K562 (cell line): ENCODE measurements around the gene PRKCQ. TPM values are rescaled to one million over a fixed set of nuclear protein-coding genes. Genes with fewer than 3 reads are reported as not detected.

ENCODE experiments used
- CBX8 ChIP-seq: fragments of 200-600 bp; sonication (generic); IDR thresholded peaks from 2 replicates; pipeline ENCODE4 v1.6.1; 2012; ENCODE audit warnings: borderline replicate concordance, mixed run types, low read depth, mild to moderate bottlenecking, moderate library complexity, mixed read lengths, low read length, control low read depth, inconsistent platforms; ENCODE audit not compliant: poor library complexity, severe bottlenecking; ENCODE audit errors: extremely low read depth
- ETS1 ChIP-seq: conservative IDR thresholded peaks from 2 replicates; pipeline ENCODE4 v1.6.1; 2011; ENCODE audit warnings: low read depth, mild to moderate bottlenecking, low read length; ENCODE audit not compliant: control insufficient read depth
- FOXP4 ChIP-seq: sonication (generic); formaldehyde crosslinking; IDR thresholded peaks from 2 replicates; pipeline ENCODE4 v1.8.0; 2022; ENCODE audit warnings: mild to moderate bottlenecking, missing genetic modification reagents, borderline replicate concordance
- GABPB2 ChIP-seq: fragments of 250-450 bp; sonication (Bioruptor Pico); conservative IDR thresholded peaks from 2 replicates; pipeline ENCODE4 v1.5.1; 2021; ENCODE audit warnings: mild to moderate bottlenecking
- GTF2A2 ChIP-seq: IDR thresholded peaks from 2 replicates; pipeline ENCODE4 v1.6.1; 2016; ENCODE audit warnings: mild to moderate bottlenecking, missing genetic modification characterization, missing compliant biosample characterization
- HNRNPUL1 ChIP-seq: fragments of 200-400 bp; formaldehyde crosslinking; IDR thresholded peaks from 2 replicates; pipeline ENCODE4 v1.6.1; 2017; ENCODE audit warnings: low read length
- KDM5B ChIP-seq: fragments of 200-600 bp; sonication (generic); IDR thresholded peaks from 2 replicates; pipeline ENCODE4 v1.6.1; 2012; ENCODE audit warnings: low read depth, mild to moderate bottlenecking, moderate library complexity, low read length, control low read depth, inconsistent platforms; ENCODE audit not compliant: insufficient replicate concordance
- MITF ChIP-seq: IDR thresholded peaks from 2 replicates; pipeline ENCODE4 v1.6.1; 2014; ENCODE audit warnings: antibody characterized with exemption
- MTA1 ChIP-seq: fragments of 450-650 bp; IDR thresholded peaks from 2 replicates; pipeline ENCODE4 v1.6.1; 2017; ENCODE audit warnings: borderline replicate concordance
- NONO ChIP-seq, 2 experiments: fragments of 200-400 bp in 1 of 2; fragments of 450-650 bp in 1 of 2; formaldehyde crosslinking in 1 of 2; IDR thresholded peaks; 2 replicates each; pipeline ENCODE4 v1.6.1; 2017; ENCODE audit warnings: low read depth in 2 of 2, mild to moderate bottlenecking in 2 of 2, moderate library complexity in 2 of 2, low read length in 1 of 2
- PHF21A ChIP-seq: fragments of 450-650 bp; IDR thresholded peaks from 2 replicates; pipeline ENCODE4 v1.6.1; 2017; ENCODE audit warnings: low read depth, borderline replicate concordance
- PML ChIP-seq: IDR thresholded peaks from 2 replicates; pipeline ENCODE4 v1.6.1; 2012; ENCODE audit warnings: low read length, inconsistent platforms
- SREBF2 ChIP-seq: sonication (generic); formaldehyde crosslinking; IDR thresholded peaks from 2 replicates; pipeline ENCODE4 v1.4.0; 2020; ENCODE audit warnings: mild to moderate bottlenecking, missing genetic modification reagents
- VEZF1 ChIP-seq: fragments of 200-800 bp; sonication (Bioruptor generic); IDR thresholded peaks from 2 replicates; pipeline ENCODE4 v1.6.1; 2017; ENCODE audit warnings: missing genetic modification characterization, missing compliant biosample characterization
- ZBTB12 ChIP-seq: fragments of 250-450 bp; sonication (Bioruptor Pico); IDR thresholded peaks from 2 replicates; pipeline ENCODE4 v1.4.0; 2020
- ZBTB34 ChIP-seq: fragments of 250-450 bp; sonication (Bioruptor Pico); IDR thresholded peaks from 2 replicates; pipeline ENCODE4 v1.8.0; 2021; ENCODE audit warnings: mild to moderate bottlenecking, moderate library complexity
- ZSCAN29 ChIP-seq: fragments of 450-650 bp; IDR thresholded peaks from 2 replicates; pipeline ENCODE4 v1.6.1; 2017
- ZSCAN32 ChIP-seq: fragments of 450-650 bp; formaldehyde crosslinking; IDR thresholded peaks from 2 replicates; pipeline ENCODE4 v1.4.0; 2020; ENCODE audit warnings: mild to moderate bottlenecking, moderate library complexity
- polyA plus RNA-seq, 8 experiments: library from polyadenylated mRNA; depleted of rRNA in 4 of 8; stranded (reverse) in 5 of 8; unstranded in 3 of 8; fragments of >200 nt; fragmentation: Nextera tagmentation in 2 of 8; fragmentation: Illumina TruSeq in 1 of 8; extraction: Ambion mirVana in 2 of 8; extraction: Trizol in 1 of 8; gene quantifications; 2 replicates each; pipeline versions ENCODE4 v1.2.1 to v1.2.3, GENCODE V29; 2011 to 2014; ENCODE audit warnings: inconsistent platforms in 1 of 8, missing spikeins in 1 of 8
- total RNA-seq, 7 experiments: library from RNA; depleted of rRNA in 6 of 7; stranded (reverse); fragments of >200 nt in 6 of 7; fragmentation: Illumina TruSeq in 2 of 7; extraction: Trizol in 2 of 7; gene quantifications; 2 replicates each; pipeline versions ENCODE4 v1.2.1 to v1.2.3, GENCODE V29; 2011 to 2021; ENCODE audit warnings: low replicate concordance in 1 of 7

Gene PRKCQ
- total and polyA plus RNA-seq, 9 of the 15 experiments (the other 6 are each of a cell fraction or from before 2014, with no cell fraction given), result 4.4 to 23.3 (median 14.6) TPM

- TF ChIP-seq HNRNPUL1 (no peak), NONO (IDR thresholded peaks at IDR 0.05; ENCODE audit: low read depth in 2 of 2, low read length in 1 of 2) (no peak), FOXP4 (no peak), GTF2A2 (tag) (no peak), ZBTB34 (CRISPR knock-in tag) (no peak), MTA1 (peak; percentile 36; the same call in 1 of the 2 replicates), PML (peak; percentile 92), GABPB2 (CRISPR knock-in tag) (no peak), MITF (0 out of 2 replicates have a peak, but pooled peaks have one; percentile 30), PHF21A (peak; percentile 34; the same call in 1 of the 2 replicates), ZSCAN29 (no peak), CBX8 (no peak), ZSCAN32 (CRISPR knock-in tag) (no peak), SREBF2 (CRISPR knock-in tag) (no peak), KDM5B (no peak), VEZF1 (CRISPR knock-in tag) (peak; percentile 43; the same call in 1 of the 2 replicates), ETS1 (no peak; the same call in 1 of the 2 replicates), ZBTB12 (no peak)
Observed at GRCh38 chr10:6473430-6473829, 106.6 kb downstream of the PRKCQ start (continued).
